ENCODE results near the gene ATP7A. TPM values are rescaled to one million over a fixed set of nuclear protein-coding genes. Genes with fewer than 3 reads are reported as not detected.

Gene ATP7A
- total and polyA plus RNA-seq, 9 of the 15 experiments (the other 6 are each of a cell fraction or from before 2014, with no cell fraction given), result 7.8 to 22.7 (median 11.6) TPM

DNA sequence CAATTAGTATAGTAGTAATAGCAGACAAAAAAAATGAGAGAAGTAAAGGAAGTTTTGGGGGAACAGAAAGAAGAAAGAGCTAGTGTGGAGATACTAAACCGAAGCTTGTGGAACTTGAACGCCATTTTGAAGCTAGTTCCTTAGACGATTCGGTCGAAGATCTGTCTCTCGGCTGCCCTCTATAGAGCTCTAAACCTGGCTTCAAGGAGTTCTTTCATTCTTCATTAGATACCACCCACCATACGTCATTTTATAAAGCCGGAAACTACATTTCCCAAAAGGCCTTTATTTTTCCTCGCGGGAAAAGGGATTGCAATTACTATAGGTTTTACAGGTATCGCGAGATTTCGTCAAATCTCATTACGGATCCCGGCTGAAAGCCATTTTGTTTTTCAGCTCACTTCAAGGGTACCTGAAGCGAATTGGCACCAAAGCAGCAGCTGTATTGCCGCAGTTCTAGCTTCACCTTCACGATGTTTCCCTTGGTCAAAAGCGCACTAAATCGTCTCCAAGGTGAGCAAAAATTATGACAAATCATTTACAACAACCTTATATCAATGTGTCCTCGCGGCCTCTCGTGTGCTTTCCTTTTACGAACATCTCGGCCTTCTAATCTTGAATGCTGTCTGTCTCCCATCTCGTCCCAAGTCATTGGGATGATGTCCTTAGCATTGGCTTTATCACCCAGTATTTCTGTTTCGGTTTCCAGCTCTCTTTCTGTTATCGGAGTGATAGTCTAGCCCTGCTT lies 11.2 kb upstream of the ATP7A start, which contains the start of gene COX7B (continued):
- TF ChIP-seq, protein P1, sequence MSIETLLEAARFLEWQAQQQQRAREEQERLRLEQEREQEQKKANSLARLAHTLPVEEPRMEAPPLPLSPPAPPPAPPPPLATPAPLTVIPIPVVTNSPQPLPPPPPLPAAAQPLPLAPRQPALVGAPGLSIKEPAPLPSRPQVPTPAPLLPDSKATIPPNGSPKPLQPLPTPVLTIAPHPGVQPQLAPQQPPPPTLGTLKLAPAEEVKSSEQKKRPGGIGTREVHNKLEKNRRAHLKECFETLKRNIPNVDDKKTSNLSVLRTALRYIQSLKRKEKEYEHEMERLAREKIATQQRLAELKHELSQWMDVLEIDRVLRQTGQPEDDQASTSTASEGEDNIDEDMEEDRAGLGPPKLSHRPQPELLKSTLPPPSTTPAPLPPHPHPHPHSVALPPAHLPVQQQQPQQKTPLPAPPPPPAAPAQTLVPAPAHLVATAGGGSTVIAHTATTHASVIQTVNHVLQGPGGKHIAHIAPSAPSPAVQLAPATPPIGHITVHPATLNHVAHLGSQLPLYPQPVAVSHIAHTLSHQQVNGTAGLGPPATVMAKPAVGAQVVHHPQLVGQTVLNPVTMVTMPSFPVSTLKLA (conservative IDR thresholded peaks at IDR 0.05), result 0 out of 4 replicates have a peak, but pooled peaks of 1 of the 2 experiments have one; percentile 23
- TF ChIP-seq CCNT2 (IDR thresholded peaks at IDR 0.05; ENCODE audit: borderline replicate concordance, extremely low read depth, insufficient read length, low read depth, low read length), result no peak
- TF ChIP-seq HCFC1 (IDR thresholded peaks at IDR 0.05; ENCODE audit: low read depth, low read length), result peak; percentile 91
- no peak for TF ChIP-seq SMAD2 (IDR thresholded peaks at IDR 0.05; ENCODE audit: low read depth, low read length)
- peak; percentile 95 for TF ChIP-seq TAF1 (IDR thresholded peaks at IDR 0.05; ENCODE audit: control insufficient read depth, extremely low read depth, insufficient read depth, low read length, severe bottlenecking)
- TF ChIP-seq DIDO1 (tag; IDR thresholded peaks at IDR 0.05; ENCODE audit: low read depth), result 0 out of 2 replicates have a peak, but pooled peaks have one; percentile 21
- TF ChIP-seq, protein P2, sequence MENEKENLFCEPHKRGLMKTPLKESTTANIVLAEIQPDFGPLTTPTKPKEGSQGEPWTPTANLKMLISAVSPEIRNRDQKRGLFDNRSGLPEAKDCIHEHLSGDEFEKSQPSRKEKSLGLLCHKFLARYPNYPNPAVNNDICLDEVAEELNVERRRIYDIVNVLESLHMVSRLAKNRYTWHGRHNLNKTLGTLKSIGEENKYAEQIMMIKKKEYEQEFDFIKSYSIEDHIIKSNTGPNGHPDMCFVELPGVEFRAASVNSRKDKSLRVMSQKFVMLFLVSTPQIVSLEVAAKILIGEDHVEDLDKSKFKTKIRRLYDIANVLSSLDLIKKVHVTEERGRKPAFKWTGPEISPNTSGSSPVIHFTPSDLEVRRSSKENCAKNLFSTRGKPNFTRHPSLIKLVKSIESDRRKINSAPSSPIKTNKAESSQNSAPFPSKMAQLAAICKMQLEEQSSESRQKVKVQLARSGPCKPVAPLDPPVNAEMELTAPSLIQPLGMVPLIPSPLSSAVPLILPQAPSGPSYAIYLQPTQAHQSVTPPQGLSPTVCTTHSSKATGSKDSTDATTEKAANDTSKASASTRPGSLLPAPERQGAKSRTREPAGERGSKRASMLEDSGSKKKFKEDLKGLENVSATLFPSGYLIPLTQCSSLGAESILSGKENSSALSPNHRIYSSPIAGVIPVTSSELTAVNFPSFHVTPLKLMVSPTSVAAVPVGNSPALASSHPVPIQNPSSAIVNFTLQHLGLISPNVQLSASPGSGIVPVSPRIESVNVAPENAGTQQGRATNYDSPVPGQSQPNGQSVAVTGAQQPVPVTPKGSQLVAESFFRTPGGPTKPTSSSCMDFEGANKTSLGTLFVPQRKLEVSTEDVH (IDR thresholded peaks at IDR 0.05; ENCODE audit: low read depth, partially characterized antibody), result peak; percentile 89
- no peak for TF ChIP-seq ATF1 (CRISPR knock-in tag; IDR thresholded peaks at IDR 0.05)
- TF ChIP-seq ATF1 (tag; IDR thresholded peaks at IDR 0.05), result peak; percentile 93
- peak; percentile 84 for TF ChIP-seq TAF7 (tag; IDR thresholded peaks at IDR 0.05)
- TF ChIP-seq TEAD4 (IDR thresholded peaks at IDR 0.05; ENCODE audit: low read length), result 0 out of 2 replicates have a peak, but pooled peaks have one; percentile 42
- TF ChIP-seq TEAD4 (CRISPR knock-in tag; IDR thresholded peaks at IDR 0.05; ENCODE audit: borderline replicate concordance), result no peak
- TF ChIP-seq IRF2 (CRISPR knock-in tag; IDR thresholded peaks at IDR 0.05), result no peak
- no peak for TF ChIP-seq HSF4 (CRISPR knock-in tag; IDR thresholded peaks at IDR 0.05; ENCODE audit: borderline replicate concordance)
- no peak for TF ChIP-seq CBFA2T3 (IDR thresholded peaks at IDR 0.05)
- TF ChIP-seq ARHGAP35 (IDR thresholded peaks at IDR 0.05; ENCODE audit: partially characterized antibody), result peak; percentile 96
- peak; percentile 81 for TF ChIP-seq ZFX (CRISPR knock-in tag; IDR thresholded peaks at IDR 0.05)
- TF ChIP-seq MBD2 (IDR thresholded peaks at IDR 0.05; ENCODE audit: borderline replicate concordance, low read depth), result peak; percentile 53
- 0 out of 4 replicates have a peak, but pooled peaks of 1 of the 2 experiments have one; percentile 23 for TF ChIP-seq ARNT (IDR thresholded peaks at IDR 0.05)
- TF ChIP-seq, protein P3, sequence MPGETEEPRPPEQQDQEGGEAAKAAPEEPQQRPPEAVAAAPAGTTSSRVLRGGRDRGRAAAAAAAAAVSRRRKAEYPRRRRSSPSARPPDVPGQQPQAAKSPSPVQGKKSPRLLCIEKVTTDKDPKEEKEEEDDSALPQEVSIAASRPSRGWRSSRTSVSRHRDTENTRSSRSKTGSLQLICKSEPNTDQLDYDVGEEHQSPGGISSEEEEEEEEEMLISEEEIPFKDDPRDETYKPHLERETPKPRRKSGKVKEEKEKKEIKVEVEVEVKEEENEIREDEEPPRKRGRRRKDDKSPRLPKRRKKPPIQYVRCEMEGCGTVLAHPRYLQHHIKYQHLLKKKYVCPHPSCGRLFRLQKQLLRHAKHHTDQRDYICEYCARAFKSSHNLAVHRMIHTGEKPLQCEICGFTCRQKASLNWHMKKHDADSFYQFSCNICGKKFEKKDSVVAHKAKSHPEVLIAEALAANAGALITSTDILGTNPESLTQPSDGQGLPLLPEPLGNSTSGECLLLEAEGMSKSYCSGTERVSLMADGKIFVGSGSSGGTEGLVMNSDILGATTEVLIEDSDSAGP (CRISPR knock-in tag; IDR thresholded peaks at IDR 0.05), result no peak
- TF ChIP-seq ETV1 (tag; conservative IDR thresholded peaks at IDR 0.05; ENCODE audit: low read depth), result 0 out of 2 replicates have a peak, but pooled peaks have one; percentile 12
- peak; percentile 86; the same call in 1 of the 2 replicates for TF ChIP-seq MTA1 (IDR thresholded peaks at IDR 0.05; ENCODE audit: borderline replicate concordance)

Measured in K562 (cell line).